Effector memory CD8-positive, alpha-beta T cell (primary cell): ENCODE data around the gene TMEM156.
A peak's percentile ranks its signal among the peaks of the same experiment; 100 is the strongest.

Source experiments
- ATAC-seq: fragments of 150-1000 bp; cut with Tn5 transposase; replicated peaks from 2 replicates; pipeline ENCODE4 v1.10.0; 2021; ENCODE audit warnings: mild to moderate bottlenecking, moderate library complexity
- DNase-seq, 3 experiments: peaks; one replicate each; pipeline ENCODE4 v3.0.0; 2021
- H3K27ac Mint-ChIP-seq, 2 donors: one replicate each; pipeline ENCODE4 v1.8.0; 2022; ENCODE audit warnings: mild to moderate bottlenecking in 2 of 2, mixed read lengths in 2 of 2, moderate library complexity in 2 of 2
- H3K27me3 Mint-ChIP-seq, 2 donors: one replicate each; pipeline ENCODE4 v1.8.0; 2022; ENCODE audit warnings: mixed read lengths in 2 of 2
- H3K36me3 Mint-ChIP-seq: one replicate; pipeline ENCODE4 v1.8.0; 2022; ENCODE audit warnings: mild to moderate bottlenecking, moderate library complexity, mixed read lengths; ENCODE audit not compliant: insufficient read depth
- H3K4me1 Mint-ChIP-seq, 2 donors: one replicate each; pipeline ENCODE4 v1.8.0; 2022; ENCODE audit warnings: low read depth in 2 of 2, mixed read lengths in 2 of 2
- H3K4me3 Mint-ChIP-seq, 2 donors: one replicate each; pipeline ENCODE4 v1.8.0; 2022; ENCODE audit warnings: mild to moderate bottlenecking in 2 of 2, mixed read lengths in 2 of 2, moderate library complexity in 2 of 2
- H3K9me3 Mint-ChIP-seq, 2 donors: one replicate each; pipeline ENCODE4 v1.8.0; 2022; ENCODE audit warnings: mixed read lengths in 2 of 2

Gene TMEM156

DNA sequence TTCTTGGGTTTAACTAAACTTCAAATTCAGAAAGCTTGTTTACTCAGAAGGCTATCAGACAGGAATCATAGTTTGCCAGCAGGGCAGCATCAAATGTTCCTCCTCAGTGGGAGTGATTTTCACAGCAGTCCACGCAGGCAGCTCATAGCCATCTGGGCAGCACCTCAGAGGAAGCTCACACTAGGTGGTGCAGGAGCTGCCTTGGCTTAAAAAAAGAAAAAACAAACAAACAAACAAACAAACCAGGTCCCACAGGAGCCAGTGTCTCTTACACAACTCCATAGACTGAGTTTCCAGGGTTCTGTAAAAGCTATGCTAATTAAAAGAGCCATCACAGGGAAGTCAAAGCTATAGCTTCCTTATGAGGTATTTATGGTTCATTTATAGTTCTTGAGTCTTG lies 19.3 kb upstream of the TMEM156 start:
- H3K27me3 Mint-ChIP-seq: no peaks in the 10 kb centered on the region
- H3K4me1 Mint-ChIP-seq: peaks cover 15 to 17% of the 10 kb centered on the region in 2 donors
- peaks cover 6% of the 10 kb centered on the region for H3K36me3 Mint-ChIP-seq
- DNase-seq (no peak), ATAC-seq (no peak)
- no peak overlapping the region for H3K27ac Mint-ChIP-seq
- H3K9me3 Mint-ChIP-seq: no peaks in the 10 kb centered on the region
- no peak overlapping the region for H3K4me3 Mint-ChIP-seq

- ATAC-seq (no peak), DNase-seq (no peak)
- Mint-ChIP-seq H3K4me1 (peaks cover 21 to 24% of the 10 kb centered on the region in 2 donors), H3K9me3 (no peaks in the 10 kb centered on the region), H3K36me3 (peaks cover 10% of the 10 kb centered on the region), H3K27me3 (no peaks in the 10 kb centered on the region), H3K4me3 (no peak overlapping the region), H3K27ac (no peak overlapping the region)
Measured at GRCh38 chr4:39050590-39050989, 18.4 kb upstream of the TMEM156 start.

GRCh38 chr4:39048311-39048710 lies 16.1 kb upstream of the TMEM156 start:
- H3K4me3 Mint-ChIP-seq: peak overlapping the region in 1 of 2 donors; percentile 9
- no peak for ATAC-seq

DNA sequence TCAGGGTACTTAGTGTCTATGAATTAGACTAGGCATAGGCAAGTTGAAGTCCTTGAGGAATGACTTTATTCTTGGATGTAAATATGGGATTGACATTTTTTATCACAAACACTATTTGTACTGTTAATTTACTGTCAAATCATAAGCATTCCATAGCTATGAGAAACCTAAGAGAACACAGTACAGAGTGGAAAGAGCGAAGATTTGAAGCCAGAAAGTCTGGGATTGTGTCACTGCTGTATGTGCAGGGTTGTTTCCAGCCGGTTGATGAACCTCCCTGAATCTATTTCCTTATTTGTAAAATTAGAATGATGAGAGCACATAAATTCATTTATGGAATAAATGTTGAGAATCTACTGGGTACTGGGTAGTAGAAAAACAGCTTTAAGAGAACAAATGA lies 15.5 kb upstream of the TMEM156 start:
- Mint-ChIP-seq H3K9me3 (no peaks in the 10 kb centered on the region), H3K36me3 (peaks cover 20% of the 10 kb centered on the region), H3K4me1 (peaks cover 30 to 32% of the 10 kb centered on the region in 2 donors), H3K27me3 (no peaks in the 10 kb centered on the region), H3K4me3 (peak overlapping the region in 1 of 2 donors; percentile 9), H3K27ac (peak overlapping the region; percentile 24 to 26)
- DNase-seq: no peak
- no peak for ATAC-seq

More at GRCh38 chr4:39048311-39048710, 16.1 kb upstream of the TMEM156 start:
- no peak for DNase-seq
- Mint-ChIP-seq H3K4me1 (peaks cover 30 to 32% of the 10 kb centered on the region in 2 donors), H3K27me3 (no peaks in the 10 kb centered on the region), H3K36me3 (peaks cover 15% of the 10 kb centered on the region), H3K9me3 (no peaks in the 10 kb centered on the region), H3K27ac (peak overlapping the region; percentile 10 to 24)

DNA sequence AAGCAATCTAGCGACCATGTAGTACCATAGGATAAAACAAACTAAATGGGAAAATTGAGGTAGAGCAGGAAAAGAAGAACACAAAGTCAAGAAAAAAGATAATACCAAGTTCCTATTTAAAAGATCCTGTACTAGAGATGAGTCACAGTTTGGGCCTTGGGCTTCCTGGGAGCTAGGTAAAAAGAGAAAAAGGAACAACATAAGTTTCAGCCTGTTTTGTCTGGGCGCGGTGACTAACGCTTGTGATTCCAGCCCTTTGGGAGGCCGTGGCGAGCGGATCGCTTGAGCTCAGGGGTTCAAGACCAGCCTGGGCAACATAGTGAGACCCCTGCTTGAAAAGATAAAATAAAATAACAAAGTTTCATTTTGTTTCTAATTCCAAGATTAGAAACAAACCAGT lies 14.0 kb upstream of the TMEM156 start:
- Mint-ChIP-seq H3K9me3 (no peaks in the 10 kb centered on the region), H3K27ac (peak overlapping the region; percentile 92 to 94), H3K4me1 (peaks cover 32% of the 10 kb centered on the region in 2 donors), H3K27me3 (no peaks in the 10 kb centered on the region), H3K36me3 (peaks cover 20% of the 10 kb centered on the region), H3K4me3 (peak overlapping the region; percentile 86 to 88)
- ATAC-seq: no peak
- DNase-seq: no peak

- H3K9me3 Mint-ChIP-seq: no peaks in the 10 kb centered on the region
- H3K4me3 Mint-ChIP-seq: peak overlapping the region; percentile 86 to 88
- H3K27me3 Mint-ChIP-seq: no peaks in the 10 kb centered on the region
- DNase-seq (peak in 1 of 3 experiments; percentile 12), ATAC-seq (no peak)
- peaks cover 29 to 32% of the 10 kb centered on the region in 2 donors for H3K4me1 Mint-ChIP-seq
- peaks cover 18% of the 10 kb centered on the region for H3K36me3 Mint-ChIP-seq
- peak overlapping the region; percentile 92 to 94 for H3K27ac Mint-ChIP-seq
Measured at GRCh38 chr4:39045827-39046221, 13.6 kb upstream of the TMEM156 start.

DNA sequence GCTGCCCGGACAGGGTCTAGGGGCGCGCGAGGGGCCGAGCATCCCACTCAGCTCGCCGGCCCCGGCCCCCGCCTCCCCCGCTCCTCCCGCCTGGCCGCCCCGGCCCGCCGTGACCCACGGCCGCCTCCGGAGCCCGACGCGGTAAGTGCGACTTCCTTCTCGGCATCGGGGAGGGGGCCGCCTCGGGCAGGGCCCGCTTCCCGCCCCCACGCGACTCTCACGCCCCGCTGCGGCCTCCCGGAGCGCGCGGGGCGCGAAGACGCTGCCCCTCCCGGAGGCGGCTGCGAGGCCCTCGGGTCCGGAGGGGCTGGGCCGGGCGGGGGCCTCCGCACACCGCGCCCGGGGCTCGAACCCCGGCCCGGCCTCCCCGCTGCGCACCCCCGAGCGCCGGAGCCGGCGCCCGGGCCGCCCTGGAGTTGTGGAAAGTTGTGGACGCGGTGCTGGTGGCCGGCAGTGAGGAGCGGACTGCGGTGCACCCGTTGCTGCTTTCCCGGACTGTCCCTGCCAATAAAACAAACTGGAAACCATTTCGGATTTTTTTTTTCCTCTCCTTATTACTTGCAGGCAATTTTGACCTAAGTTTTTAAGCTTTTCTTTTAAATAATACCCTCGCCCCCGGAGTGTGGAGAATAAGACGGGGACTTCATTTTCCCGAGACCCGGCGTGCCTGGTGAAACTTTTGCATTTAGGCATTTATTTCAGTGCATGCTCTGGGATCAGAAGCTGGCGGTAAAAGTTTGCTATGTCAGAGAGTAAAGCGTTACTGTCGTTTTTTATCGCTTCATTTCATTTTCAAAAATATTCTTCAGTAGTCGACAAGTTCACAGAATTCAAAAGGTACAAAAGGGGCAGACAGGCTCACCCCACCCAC lies 13.0 kb upstream of the TMEM156 start:
- no peaks in the 10 kb centered on the region for H3K27me3 Mint-ChIP-seq
- peaks cover 18% of the 10 kb centered on the region for H3K36me3 Mint-ChIP-seq
- no peaks in the 10 kb centered on the region for H3K9me3 Mint-ChIP-seq
- H3K27ac Mint-ChIP-seq: peak overlapping the region; percentile 92 to 94
- DNase-seq: peak in 1 of 3 experiments; percentile 35
- ATAC-seq: peak; percentile 35
- H3K4me3 Mint-ChIP-seq: peak overlapping the region; percentile 86 to 88
- peaks cover 27 to 32% of the 10 kb centered on the region in 2 donors for H3K4me1 Mint-ChIP-seq

DNA sequence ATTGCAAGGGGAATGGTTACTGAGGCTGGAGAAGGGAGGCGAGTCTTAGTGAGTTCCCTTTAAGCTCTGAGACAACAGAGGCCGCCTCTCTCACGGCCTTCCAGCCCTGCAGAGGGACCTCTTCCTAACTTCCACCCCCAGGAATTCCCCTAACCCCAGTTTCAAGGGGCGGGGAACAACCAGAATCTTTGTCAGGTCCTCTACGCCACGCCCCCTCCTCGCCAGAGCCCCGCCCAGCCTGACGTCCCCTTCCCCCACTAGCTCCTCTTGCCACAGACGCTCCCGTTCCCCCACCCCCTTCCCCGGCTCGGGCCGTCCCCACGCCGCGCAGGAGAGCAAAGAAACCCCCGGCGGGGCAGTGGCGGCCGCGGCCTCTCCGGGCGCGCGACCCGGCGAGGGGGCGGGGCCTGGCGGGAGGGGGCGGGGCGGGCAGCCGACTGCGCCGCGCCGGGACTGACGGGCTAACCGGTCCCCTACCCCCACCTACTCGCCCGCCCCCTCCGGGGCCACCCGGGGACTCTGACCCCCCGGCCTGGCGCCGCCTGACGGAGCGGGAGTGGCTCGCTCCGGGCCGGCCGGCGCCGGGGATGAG lies 12.3 kb upstream of the TMEM156 start:
- Mint-ChIP-seq H3K27ac (peak overlapping the region; percentile 89 to 92), H3K27me3 (no peaks in the 10 kb centered on the region), H3K9me3 (no peaks in the 10 kb centered on the region), H3K4me1 (peaks cover 27 to 32% of the 10 kb centered on the region in 2 donors), H3K4me3 (peak overlapping the region; percentile 86 to 88), H3K36me3 (peaks cover 18% of the 10 kb centered on the region)
- DNase-seq (peak; percentile 93 to 96 (median 94)), ATAC-seq (peak; percentile 83)

DNA sequence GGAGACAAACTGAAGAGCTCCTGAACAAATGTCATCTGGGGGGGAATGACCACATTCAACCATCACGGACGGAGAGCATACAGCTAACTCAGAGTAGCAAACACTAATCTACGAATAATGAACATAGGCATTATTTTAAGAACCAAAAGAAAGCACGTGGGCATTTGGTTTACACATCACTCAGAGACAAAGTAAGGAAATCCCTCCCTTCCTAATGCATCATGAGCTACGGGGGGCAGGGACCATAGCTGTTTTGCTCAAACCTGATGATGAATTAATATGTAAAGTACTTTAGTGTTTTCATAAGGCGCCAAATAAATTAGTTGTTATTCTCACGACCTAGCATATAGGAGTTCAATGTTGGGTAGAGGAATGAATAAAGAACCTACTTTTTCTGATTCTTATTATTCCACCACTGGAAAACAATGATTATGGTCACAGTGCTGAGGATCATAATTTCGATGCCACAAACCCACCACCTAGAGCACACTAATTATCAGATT lies 11.7 kb upstream of the TMEM156 start:
- Mint-ChIP-seq H3K27me3 (no peaks in the 10 kb centered on the region), H3K4me1 (peaks cover 27 to 32% of the 10 kb centered on the region in 2 donors), H3K36me3 (peaks cover 18% of the 10 kb centered on the region), H3K27ac (peak overlapping the region; percentile 89 to 92), H3K9me3 (no peaks in the 10 kb centered on the region), H3K4me3 (peak overlapping the region; percentile 84 to 88)
- DNase-seq (no peak), ATAC-seq (no peak)

- Mint-ChIP-seq H3K27me3 (no peaks in the 10 kb centered on the region), H3K9me3 (no peaks in the 10 kb centered on the region), H3K36me3 (peaks cover 14% of the 10 kb centered on the region), H3K4me1 (peaks cover 23 to 30% of the 10 kb centered on the region in 2 donors), H3K4me3 (peak overlapping the region; percentile 84 to 88), H3K27ac (peak overlapping the region; percentile 89 to 92)
- DNase-seq (no peak), ATAC-seq (no peak)
Measured at GRCh38 chr4:39043058-39043860, 11.1 kb upstream of the TMEM156 start.

DNA sequence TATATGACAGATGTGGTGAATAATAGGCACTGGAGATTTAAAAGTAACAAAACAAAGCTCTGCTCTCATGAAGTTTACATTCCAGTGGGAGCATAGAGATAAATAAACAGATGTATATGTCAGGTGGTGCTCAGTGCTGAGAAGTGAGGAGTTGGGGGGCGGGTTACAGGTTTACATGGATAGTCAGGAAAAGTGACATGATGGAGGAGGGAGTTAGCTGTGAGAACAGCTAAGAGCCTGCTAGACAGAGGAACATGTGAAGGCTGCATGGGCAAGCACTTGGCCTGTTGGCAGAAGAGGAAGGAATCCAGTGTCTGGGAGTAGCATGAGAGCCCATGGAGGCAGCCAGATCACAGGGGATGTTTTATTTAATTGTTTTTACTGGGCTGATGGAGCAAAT lies 10.2 kb upstream of the TMEM156 start:
- Mint-ChIP-seq H3K4me3 (peak overlapping the region in 1 of 2 donors; percentile 1), H3K36me3 (peaks cover 14% of the 10 kb centered on the region), H3K27me3 (no peaks in the 10 kb centered on the region), H3K27ac (peak overlapping the region in 1 of 2 donors; percentile 49), H3K4me1 (peaks cover 15 to 21% of the 10 kb centered on the region in 2 donors), H3K9me3 (no peaks in the 10 kb centered on the region)
- DNase-seq (no peak), ATAC-seq (no peak)

- Mint-ChIP-seq H3K9me3 (no peaks in the 10 kb centered on the region), H3K27me3 (no peaks in the 10 kb centered on the region), H3K4me3 (no peak overlapping the region), H3K36me3 (peaks cover 8% of the 10 kb centered on the region), H3K27ac (no peak overlapping the region), H3K4me1 (peaks cover 6 to 8% of the 10 kb centered on the region in 2 donors)
- ATAC-seq (no peak), DNase-seq (no peak)
Measured at GRCh38 chr4:39039108-39039507, 6.9 kb upstream of the TMEM156 start.

DNA sequence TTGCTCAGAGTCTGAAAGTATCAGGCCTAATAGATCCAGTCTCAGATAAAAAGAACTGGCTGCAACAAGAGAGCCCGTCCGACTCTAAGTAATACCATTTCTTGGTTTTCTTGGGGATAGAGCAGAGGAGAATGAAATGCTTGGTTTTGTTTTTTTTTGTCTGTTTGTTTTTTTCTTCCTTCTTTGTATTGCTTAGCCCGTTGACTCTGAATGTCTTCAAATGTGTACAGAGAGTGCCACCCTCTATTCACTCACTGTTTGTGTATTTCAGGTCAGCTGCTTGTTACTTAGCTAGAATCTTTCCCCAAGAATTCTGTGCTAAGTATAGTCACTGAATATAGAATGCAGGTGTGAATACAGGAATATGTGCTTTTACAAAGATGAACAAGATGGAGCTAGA lies 5.7 kb upstream of the TMEM156 start:
- DNase-seq: no peak
- H3K27me3 Mint-ChIP-seq: no peaks in the 10 kb centered on the region
- peaks cover 10% of the 10 kb centered on the region for H3K36me3 Mint-ChIP-seq
- H3K27ac Mint-ChIP-seq: peak overlapping the region in 1 of 2 donors; percentile 30
- H3K4me3 Mint-ChIP-seq: no peak overlapping the region
- peaks cover 5 to 8% of the 10 kb centered on the region in 2 donors for H3K4me1 Mint-ChIP-seq
- ATAC-seq: no peak
- no peaks in the 10 kb centered on the region for H3K9me3 Mint-ChIP-seq
